Fibroblast of skin of back (primary cell): ENCODE measurements around the gene DHFR2.
"Not testable (repeated sequence)": the region's sequence is repeated elsewhere in the genome, so short reads cannot be mapped to it uniquely, and the experiment has no call there.

Experiments used
- DNase-seq: peaks from one replicate; pipeline ENCODE4 v3.0.0-alpha.2; 2013

DHFR2 gene

DNA sequence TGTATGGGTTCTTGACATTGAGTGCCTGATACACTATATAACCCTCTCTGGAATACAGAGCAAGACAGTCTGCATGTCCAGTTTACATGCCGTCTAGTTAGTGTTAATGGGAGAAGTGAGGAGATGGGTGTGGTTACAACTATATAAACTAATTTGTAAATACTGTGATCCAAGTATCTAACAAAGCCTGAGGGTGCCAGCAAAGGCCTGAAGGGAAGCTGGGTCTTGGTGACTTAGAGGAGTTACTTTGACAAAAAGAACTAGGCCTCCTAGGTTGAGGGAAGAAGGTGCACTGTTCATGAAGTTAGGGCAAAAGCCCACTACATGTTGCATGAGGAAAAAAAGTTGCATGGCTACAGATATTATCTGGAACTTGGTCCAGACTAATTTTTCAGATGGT, 2.4 kb upstream of the DHFR2 start:
- DNase-seq, result no peak

GRCh38 chr3:94064243-94064860, 1.6 kb upstream of the DHFR2 start:
- DNase-seq, result no peak

DNA sequence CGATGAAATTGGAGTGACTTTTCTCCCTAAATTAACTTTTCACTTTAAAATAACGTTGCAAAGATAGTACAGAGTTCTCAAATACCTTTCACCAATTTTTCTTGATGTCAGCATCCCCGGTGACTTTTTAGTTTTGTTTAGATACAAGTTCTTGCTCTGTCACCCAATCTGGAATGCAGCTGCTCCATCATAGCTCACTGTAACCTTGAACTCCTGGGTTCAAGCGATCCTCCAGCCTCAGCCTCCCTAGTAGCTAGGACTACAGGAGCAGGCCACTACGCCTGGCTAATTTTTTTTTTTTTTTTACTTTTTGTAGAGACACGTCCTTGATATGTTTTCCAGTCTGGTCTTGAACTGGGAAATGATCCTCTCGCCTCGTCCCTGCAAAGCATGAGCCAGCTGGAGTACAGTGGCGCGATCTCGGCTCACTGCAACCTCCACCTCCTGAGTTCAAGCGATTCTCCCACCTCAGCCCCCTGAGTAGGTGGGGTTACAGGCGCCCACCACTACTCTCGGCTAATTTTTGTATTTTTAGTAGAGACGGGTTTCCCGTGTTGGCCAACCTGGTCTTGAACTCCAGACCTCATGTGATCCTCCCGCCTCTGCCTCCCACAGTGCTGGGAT, 892 bp upstream of the DHFR2 start:
- DNase-seq, result peak; percentile 7

DNA sequence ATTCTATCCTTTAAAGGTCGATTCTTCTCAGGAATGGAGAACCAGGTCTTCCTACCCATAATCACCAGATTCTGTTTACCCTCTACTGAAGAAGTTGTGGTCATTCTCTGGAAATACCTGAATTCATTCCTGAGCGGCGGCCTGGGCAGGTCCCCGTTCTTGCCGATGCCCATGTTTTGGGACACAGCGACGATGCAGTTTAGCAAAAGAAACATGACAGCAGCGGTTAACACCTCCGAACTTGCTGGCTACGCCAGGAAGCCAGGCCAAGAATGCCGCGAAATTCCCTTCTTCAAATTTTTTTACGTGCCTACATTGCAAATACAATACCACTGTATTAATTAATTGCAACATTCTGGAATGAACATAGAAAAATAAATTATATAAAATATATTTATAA, 1.4 kb downstream of the DHFR2 start:
- no peak for DNase-seq

DNA sequence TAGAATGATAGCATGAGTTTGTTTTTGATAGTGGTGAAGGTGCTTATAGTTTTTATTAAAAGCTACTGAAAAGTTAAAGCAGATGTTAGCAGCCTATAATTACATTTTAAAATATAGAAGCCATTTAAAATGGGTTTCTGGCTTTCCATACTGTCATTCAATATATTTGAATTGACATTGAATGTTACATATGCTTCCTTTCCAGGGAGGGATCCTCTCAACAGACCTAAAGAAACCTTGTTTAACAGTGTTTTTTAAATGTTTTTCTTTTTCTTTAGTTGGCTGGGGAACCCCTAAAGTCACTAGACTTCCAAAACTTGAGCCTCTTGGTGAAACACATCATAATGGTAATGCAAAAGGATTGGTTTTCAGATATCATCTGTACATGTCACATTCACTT, 12.2 kb downstream of the DHFR2 start:
- no peak for DNase-seq

DNA sequence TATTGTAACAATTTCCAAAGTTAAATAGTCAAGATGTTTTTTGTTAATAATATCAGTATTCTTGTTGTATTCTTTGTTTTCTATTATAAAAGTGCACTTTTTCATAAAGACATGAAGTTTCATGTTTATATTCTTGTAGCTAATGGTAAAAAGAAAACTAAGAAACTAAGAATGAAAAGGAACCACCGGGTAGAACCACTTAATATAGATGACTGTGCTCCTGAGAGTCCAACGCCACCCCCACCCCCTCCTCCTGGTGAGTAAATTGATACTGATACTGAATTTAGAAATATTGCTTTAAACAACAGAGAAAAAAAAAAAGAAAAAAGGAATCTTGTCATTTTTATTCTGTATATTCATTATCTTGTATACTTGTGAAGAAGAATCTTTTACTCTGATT, 13.4 kb downstream of the DHFR2 start:
- no peak for DNase-seq

GRCh38 chr3:94046533-94046932, 16.2 kb downstream of the DHFR2 start:
- no peak for DNase-seq

GRCh38 chr3:94044100-94044936, 18.4 kb downstream of the DHFR2 start:
- not testable (repeated sequence) for DNase-seq

- DNase-seq, result no peak
Observed at GRCh38 chr3:94043285-94043684, 19.4 kb downstream of the DHFR2 start.

GRCh38 chr3:94036909-94037507, 25.7 kb downstream of the DHFR2 start:
- peak; percentile 57 for DNase-seq

DNA sequence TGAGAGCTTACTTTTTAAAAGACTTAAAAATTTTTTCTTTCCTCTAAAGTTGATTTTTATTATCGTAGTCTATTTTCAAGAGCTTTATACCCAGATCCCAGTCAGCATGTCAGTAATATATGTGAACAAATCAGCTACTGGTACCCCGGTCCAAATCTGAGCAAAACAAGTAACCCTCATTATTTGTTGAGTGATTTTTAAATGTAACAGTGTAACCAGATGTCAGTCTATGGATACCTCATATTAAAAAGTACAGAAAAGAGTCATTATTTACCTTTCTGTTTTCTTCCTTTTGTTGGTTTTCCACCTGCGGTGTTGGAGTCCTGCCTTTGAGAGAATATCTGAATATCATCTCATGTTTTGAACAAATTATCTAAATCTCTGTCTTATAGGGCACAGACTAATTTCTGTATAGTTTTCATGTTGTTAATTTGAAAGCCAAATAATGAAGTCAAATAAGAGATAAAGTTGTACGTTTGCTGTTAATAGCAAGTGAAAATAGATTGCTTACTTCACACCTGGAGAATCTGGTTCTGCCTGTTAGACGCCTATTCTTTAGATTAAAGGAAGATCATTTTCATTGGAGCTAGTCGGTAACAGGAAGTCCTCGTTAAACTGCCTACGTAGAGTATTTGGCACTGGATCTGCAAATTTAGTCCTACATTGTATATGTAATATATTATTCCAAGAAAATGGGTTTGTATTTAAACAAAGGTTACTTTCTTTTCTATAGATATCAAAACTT, 34.5 kb downstream of the DHFR2 start, which contains the start of gene STX19:
TSS of gene STX19 (minus strand) at position 505 of the 745 bp plus-strand sequence. CDS start 13,328 bp downstream, outside the sequence.
- no peak for DNase-seq

DNA sequence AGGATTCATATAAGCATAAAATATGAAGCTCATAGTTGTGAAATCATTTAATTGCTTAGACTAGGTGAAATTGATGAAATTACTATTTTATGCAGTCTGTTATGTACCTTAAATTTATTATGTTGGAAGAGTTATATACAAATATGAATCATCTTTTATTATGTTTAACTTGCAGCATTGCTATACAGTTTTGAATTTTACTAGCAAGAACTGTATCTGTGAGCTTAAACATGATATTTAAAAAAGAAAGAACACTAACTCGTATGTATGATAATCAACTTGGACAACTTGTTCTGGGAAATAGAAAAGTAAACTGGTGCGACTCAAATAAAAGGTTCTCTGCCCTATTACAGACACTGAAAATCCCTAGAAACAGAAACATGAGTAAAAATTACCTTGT, 36.1 kb downstream of the DHFR2 start:
- no peak for DNase-seq

DNA sequence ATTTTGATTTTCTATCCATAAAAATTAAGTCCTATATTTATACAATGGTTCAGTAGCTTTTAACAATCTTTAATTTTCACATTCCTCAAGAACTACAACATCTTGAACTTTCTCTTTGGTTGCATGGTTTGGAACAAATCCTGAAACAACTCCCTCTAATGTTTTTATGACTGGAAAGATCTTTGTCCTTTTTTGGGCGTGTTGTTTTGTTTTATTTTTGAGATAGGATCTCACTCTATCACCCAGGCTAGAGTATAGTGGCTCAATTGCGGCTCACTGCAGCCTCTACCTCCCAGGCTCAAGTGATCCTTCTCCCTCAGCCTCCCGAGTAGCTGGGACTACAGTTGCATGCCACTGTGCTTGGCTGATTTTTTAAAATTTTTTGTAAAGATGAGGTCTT, 38.3 kb downstream of the DHFR2 start:
- DNase-seq, result peak; percentile 68

DNA sequence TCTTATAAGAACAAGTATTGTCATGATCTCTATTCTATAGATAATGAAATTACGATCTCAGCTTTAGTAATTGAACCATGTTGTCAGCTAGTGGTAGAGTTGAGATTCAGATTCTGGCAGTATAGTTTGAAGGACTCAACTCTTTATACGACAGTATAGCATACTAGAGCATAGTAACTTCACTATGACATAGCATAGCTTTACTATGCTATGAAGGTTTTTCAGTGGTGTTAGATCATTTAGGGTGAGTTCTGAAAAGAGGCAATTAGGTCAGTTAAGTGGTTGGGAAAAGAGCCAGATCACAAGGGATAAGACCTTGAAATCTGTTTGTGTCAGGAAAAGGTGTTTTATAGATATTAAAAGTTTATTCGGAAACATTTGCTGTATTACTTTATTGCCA, 42.4 kb downstream of the DHFR2 start:
- no peak for DNase-seq

DNA sequence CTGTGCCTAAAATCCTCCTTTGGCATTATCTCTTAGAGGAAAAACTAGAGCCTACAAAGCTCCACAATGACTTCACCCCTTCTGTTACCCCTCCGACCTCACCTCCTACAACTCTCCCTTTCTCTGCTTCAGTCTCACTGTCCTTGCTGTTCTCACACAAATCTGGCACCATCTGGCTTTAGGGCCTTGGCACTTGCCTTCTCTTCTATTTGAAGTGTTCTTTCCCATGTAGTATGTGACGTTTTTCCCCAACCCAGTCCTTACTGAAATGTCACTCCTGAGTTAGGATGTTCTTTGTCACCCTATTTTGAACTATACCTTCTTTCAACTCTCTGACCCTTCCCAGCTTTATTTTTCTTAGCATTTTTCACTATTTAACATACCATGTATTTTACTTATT, 43.1 kb downstream of the DHFR2 start:
- no peak for DNase-seq

- DNase-seq, result no peak
Observed at GRCh38 chr3:94015025-94015424, 47.7 kb downstream of the DHFR2 start.

DNA sequence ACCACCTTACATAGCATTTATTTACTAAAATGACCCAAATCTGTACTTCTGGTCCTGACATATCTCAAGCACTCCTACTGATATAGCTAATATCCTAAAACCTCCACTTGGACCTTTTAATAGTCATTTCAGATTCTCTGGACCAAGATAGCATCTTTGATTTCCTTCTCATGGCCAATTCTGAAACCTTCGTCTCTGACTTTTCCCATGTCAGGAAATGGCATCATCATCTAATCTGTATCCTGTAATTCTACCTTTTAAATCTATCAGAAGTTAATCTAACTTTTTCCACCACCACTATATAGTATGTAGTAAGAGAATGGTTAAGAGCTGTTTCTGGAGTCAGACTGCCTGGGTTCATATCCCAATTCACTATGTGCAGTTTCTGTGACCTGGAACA, 50.5 kb downstream of the DHFR2 start:
- DNase-seq, result no peak

DNA sequence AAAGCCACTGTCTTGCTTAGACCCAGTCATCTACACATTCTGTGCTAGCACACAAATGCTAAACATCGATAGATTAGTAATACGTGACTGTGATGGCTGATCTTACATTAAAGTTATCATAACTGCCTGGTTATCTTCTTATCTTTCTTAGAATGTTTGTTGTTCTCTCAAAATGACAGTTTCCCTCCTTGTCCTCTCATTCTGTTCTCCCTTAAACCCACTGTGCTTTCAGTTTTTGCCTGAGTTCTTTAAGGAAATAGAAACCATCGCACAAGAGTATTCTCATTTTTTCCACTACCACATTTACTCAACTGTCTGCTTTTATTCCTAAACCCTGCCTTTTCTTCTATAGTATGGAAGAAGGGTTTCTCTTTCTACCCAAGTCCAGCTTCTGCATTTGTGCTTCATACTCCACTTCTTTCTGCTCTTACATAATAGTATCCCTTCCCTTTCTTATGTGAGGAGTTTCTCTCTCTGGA, 51.4 kb downstream of the DHFR2 start:
- no peak for DNase-seq

- no peak for DNase-seq
Observed at GRCh38 chr3:94009608-94010007, 53.1 kb downstream of the DHFR2 start.

DNA sequence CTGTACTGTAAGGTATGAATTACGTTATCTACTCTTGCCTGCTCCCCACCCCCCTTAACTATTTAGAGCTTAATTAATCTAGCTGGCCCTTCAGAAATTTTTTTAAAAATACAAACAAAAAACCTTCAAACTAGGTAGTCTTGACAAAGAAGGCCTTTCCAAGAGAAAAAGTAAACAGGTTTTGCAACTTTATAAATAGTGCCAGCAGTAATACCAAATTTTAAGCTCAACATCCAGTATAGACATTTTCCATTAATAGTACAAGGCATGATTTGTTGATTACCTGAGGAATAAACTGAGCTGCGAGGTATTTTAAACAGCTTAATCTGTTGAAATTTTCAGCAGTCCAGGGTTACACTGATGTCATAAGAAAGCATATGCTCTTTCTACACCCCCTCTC, 54.5 kb downstream of the DHFR2 start:
- DNase-seq, result no peak
